Measurements from ENCODE around the gene NCF4.

The NCF4 gene

GRCh38 chr22:36835903-36836302 is 24.9 kb upstream of the NCF4 start:
- H3K4me3 ChIP-seq (ENCODE audit: low read depth, low read length) = no peak overlapping the region

DNA sequence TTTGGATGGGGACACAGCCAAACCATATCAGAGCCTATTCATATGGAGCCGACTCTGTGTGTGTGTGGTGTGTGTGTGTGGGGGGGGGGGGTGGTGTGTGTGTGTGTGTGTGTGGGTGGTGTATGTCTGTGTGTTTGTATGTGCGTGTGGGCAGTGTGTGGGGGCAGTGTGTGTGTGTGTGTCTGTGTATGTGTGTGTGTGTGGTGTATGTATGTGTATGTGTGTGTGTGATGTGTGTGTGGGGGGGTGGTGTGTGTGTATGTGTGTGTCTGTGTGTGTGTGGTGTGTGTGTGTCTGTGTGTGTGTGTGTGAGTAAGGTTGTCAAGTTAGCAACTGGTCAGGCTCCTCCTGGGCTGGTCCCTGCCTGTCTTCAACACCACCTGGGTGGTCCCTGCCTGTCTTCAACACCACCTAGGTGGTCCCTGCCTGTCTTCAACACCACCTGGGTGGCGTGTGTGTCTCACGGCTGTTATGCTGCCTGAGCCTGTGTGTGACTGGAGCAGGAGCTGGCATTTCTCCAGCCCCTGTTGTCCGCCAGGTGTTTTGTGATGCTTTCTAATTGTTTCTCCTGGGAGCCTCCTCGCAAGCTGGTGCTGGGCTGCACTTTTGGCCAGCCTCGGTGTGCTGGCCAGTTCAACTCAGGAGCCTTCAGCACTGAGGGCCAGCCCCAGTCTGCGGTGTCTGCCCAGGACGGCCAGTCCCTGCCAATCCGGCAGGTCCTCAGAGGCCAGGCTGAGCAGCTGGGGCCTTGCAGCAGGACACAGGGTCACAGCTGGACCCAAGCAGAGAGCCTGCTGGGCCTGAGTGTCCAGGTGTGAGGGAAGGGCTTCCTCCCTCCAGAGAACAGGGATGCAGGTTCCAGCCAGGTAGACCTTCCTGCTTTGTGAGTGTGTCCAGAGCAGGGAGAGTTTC is 22.4 kb upstream of the NCF4 start:
- no peak overlapping the region for H3K4me3 ChIP-seq (ENCODE audit: low read depth, low read length)

DNA sequence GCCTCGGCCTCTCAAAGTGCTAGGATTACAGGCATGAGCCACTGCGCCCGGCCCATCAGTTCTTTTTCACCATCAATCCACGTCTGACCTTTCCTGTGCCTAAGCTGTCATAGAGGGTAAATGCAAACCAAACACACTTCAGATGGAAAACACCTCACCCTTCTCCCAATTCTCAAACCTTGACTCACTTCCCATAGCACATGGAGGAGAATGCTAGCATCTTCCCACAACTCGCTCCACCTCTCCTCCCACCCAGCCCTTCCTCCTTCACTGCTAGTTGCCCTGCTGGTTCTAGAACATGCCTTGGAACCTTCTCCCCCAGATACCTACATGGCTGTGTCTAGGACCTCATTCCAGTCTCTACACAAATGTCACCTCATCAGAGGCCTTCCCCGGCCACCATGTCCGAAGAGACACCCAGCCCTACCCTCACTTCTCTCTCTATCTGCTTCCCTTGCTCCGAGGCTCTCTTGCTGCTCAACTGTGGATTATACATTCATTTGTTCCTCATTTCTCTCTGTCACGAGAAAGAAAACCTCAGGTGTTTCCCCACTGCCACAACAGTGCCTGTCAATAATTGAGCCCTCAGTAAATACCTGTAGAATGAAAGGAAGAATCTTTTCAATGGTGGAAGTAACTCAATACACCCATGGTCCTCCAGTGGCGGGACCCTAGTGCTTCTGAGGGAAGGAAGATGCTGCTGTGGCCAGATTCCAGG is 21.3 kb upstream of the NCF4 start:
- H3K4me3 ChIP-seq (ENCODE audit: low read depth, low read length) = no peak overlapping the region

DNA sequence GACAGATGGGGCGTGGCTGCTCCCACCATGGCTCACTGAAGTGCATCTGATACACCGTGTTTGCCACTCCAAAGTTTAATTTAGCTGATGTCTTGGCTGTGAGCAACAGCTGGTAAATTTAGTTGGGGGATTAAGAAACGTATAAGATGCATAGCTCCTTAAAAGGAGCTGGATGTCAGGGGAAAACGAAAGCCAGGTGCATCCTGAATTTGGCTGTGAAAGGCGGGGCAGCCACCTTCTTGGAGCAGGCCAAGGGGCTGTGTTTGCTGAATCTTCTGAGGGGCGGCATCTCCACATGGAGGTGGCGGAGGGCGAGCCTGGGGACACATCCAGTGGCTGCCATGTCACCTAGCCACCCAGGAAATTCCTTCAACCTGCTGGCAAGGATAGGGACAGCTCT is 20.7 kb upstream of the NCF4 start:
- H3K4me3 ChIP-seq (ENCODE audit: low read depth, low read length) = no peak overlapping the region

GRCh38 chr22:36846271-36846670 is 14.5 kb upstream of the NCF4 start:
- no peak overlapping the region for H3K4me3 ChIP-seq (ENCODE audit: low read depth, low read length)

DNA sequence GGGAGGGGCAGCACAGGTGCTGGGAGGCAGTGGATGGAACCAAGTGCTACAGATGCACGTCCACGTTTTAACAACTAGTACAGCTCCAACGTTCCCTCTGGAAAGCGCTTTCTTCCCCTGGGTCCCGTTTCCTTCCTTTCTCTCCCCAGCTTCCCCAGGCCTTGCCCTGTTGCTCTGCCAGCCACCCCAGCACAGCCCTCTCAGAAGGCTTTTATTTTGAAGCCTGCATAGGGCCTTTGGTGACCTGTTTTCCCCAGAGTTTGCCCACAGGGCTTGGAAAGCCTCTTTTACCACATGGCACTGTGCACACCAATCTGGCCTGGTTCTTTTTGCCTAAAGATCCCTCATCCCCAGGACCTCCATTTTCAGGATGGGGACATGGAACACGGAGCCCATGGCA is 13.9 kb upstream of the NCF4 start:
- H3K4me3 ChIP-seq (ENCODE audit: low read depth, low read length) = no peak overlapping the region

- no peak overlapping the region for H3K4me3 ChIP-seq (ENCODE audit: low read depth, low read length)
These were observed 10.8 kb upstream of the NCF4 start for GRCh38 chr22:36850056-36850455.

DNA sequence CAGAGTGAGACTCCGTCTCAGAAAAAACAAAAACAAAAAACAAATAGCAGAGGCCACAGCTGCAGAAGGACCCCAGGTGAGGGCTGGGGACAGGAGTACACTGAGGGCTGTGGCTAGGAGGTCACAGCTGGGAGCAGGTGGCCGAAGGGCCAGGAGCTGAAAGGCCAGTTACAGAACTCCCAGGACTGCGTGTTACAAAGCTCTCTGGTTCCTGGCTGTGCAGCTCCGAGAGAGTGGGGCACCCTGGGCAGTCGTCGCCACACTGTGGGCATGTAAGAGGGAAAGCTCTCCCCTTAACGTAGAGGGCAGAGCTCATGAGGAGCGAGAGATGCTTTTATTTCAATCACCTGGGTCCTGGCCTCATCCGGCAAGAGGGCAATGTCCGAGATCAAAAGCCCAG is 10.1 kb upstream of the NCF4 start:
- H3K4me3 ChIP-seq (ENCODE audit: low read depth, low read length) = no peak overlapping the region

DNA sequence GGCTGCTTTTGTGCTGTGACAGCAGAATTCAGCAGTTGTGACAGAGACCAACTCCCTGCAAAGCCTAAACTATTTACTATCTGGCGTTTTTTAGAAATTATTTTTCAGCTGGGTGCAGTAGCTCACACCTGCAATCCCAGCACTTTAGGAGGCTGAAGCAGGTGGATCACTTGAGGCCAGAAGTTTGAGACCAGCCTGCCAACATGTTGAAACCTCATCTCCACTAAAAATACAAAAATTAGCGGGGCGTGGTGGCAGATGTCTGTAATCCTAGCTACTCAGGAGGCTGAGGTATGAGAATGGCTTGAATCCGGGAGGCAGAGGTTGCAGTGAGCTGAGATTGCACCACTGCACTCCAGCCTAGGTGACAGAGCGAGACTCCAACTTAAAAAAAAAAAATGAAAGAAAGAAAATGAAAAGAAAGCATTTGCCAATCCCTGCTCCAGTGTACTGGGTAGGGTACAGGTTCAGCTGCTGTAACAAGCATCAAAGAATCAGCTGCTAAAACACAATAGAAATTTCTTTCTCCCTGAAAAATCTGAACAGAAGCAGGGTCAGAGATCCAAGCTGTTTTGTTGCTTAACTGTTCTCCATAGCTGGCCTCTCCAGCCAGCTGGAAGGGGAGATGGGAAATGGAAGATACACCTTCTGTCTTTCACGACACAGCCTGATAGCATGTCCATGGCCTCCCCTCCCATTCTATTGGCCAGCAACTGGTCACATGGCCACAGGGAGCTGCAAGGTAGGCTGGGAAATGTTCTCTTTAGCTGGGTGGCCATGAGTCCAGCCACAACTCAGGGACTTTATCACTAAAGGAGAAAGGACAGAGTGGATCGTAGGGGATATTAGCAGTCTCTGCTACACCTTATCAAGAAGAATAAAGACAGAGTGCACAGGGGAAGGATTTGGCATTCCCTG is 8.5 kb upstream of the NCF4 start:
- H3K4me3 ChIP-seq (ENCODE audit: low read depth, low read length) = no peak overlapping the region

GRCh38 chr22:36853407-36854099 is 7.3 kb upstream of the NCF4 start:
- no peak overlapping the region for H3K4me3 ChIP-seq (ENCODE audit: low read depth, low read length)

- no peak overlapping the region for H3K4me3 ChIP-seq (ENCODE audit: low read depth, low read length)
These were observed 5.3 kb upstream of the NCF4 start for GRCh38 chr22:36855478-36855877.

DNA sequence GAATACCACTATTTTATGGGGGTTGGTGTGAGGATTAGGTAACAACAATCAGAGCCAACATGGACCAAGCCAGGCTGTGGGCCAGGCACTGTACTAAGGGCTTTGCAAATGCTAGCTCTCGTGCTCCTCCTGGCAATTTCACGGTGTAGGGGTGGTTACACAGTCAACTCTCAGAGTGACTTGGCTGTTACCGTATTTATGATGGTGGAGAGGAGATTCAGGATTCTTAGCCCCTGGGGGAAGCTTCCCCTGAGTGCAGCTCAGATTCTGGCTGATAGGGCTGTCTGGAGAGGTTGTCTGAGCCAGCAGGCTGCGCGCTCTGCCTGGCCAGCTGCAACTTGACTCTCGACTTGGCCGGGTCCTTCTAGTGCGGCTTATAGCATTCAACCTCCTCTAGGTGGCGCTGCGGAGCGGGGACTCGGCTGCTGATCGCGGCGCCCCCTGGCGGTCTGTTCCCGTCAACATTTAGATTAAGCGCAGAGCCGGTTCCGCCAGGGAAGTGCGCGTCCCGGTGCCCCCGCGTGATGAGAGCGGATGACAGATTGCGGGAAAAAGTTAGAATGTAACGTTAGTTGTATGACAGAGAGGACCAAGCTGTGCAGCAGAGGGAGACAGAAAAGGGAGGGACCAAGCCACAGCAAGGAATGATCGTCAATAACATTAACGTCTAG is 4.5 kb upstream of the NCF4 start:
- no peak overlapping the region for H3K4me3 ChIP-seq (ENCODE audit: low read depth, low read length)

- no peak overlapping the region for H3K4me3 ChIP-seq (ENCODE audit: low read depth, low read length)
These were observed 4.0 kb upstream of the NCF4 start for GRCh38 chr22:36856792-36857135.

DNA sequence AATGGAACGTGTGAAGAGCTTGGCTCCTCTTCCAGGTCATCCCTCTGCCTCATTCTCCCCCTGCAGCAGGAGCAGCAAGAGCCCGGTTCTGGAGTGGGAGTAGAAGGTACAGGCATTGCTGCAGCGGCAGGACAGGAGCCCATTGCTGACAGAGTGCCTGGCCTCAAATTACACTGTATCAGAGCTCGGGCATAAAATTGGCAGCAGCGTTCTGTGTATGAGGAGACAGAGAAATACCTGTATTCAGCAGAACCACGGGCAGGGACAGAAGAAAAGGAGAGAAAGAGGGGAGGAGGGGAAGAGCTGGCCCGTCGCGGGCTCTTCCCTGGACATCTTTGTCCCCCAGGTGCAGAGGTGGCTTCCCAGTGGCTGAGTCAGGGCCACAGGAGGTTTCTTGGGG is 2.6 kb upstream of the NCF4 start:
- H3K4me3 ChIP-seq (ENCODE audit: low read depth, low read length) = no peak overlapping the region

DNA sequence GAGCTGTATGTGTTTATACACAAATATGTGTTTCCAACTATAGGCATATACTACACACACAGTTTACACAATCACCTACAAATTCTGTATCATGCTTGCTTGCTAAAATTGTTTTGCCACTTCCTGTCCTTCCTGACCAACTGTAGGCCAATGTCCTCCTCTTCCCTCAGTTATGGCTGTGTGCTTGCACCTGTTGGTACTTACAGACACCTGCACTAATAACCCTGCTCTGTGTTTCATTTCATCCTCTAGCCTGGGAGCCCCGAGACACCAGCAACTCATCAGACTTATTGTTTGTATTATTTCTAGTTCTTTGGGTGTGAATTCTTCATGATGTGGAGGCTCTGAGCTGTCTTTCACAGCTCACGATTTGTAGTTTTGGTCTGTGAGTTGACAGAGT is 1.8 kb upstream of the NCF4 start:
- no peak overlapping the region for H3K4me3 ChIP-seq (ENCODE audit: low read depth, low read length)

- no peak overlapping the region for H3K4me3 ChIP-seq (ENCODE audit: low read depth, low read length)
These were observed 789 bp upstream of the NCF4 start for GRCh38 chr22:36860017-36860416.

DNA sequence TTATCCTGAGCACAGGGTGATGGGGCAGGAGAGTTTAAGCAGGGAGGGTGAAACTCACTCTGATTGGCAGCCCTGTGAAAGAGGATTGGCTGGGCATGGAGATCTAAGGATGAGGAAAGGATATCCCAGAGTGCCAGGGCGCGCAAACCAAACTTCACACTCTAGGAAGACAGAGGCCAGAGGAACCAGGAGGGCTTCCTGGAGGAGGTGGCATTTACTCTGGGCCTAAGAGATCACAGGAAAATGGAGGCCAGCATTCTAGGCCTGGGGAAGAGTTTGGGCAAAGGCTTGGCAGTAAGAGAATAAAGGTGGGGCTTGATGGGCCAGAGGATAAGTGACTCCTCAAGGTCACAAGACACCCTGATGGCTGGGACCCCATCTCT is 377 bp upstream of the NCF4 start:
- H3K4me3 ChIP-seq (ENCODE audit: low read depth, low read length) = no peak overlapping the region

GRCh38 chr22:36862251-36863242 is 1.7 kb downstream of the NCF4 start:
- H3K4me3 ChIP-seq (ENCODE audit: low read depth, low read length) = no peak overlapping the region

DNA sequence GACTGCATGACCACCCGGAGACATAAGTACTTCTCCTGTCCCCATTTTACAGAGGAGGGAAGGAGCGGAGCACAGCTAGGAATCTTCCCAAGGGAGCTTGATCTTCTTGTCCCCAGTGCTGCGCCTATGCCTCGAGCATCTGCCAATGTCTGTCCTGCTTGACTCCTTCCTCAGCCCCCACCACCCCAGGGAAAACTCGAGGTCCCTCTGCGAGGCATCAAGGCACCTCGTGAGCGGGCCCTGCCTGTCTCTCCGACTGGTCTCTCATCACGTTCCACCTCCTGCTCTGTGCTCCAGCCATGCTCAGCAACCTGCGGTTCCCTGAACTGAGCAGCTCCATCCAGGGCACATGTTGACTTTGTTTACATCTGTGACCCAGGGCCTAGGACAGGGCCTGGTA is 2.5 kb downstream of the NCF4 start:
- H3K4me3 ChIP-seq (ENCODE audit: low read depth, low read length) = no peak overlapping the region

Measured in iPS-11a (cell line).